ENCODE data around the gene UIMC1. TPM values are rescaled to one million over a fixed set of nuclear protein-coding genes. Genes with fewer than 3 reads are reported as not detected.

Gene UIMC1
- polyA plus RNA-seq, 1 of the 3 experiments (the other 2 are of a cell fraction): 19.9 TPM

DNA sequence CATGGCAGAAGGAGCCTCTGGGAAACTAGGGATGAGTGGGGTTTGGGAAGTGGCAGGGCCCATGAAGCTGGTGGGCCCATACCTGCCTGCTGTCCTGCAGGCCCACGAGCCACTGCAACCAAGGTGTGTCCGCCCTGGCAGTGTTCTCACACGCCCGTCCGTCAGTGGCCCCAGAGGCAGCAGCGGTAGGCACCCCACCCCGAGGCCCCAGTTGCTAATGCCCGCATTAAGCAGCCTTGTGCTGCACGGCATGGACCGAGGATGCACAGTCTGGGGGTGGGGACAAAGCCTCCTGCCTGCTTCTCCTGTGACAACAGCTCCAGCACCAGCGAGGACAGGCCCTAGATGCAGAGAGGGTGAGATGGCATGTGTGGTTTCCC is 148.7 kb downstream of the UIMC1 start:
- Histone ChIP-seq H3K9ac (no peak overlapping the region), H4K20me1 (ENCODE audit: insufficient read depth) (no peaks in the 10 kb centered on the region), H3K79me2 (ENCODE audit: insufficient read depth) (no peaks in the 10 kb centered on the region), H3K9me2 (no peaks in the 10 kb centered on the region), H3K27ac (ENCODE audit: low read depth in 2 of 2, low read length in 1 of 2) (no peak overlapping the region), H2AFZ (ENCODE audit: low read depth) (no peak overlapping the region), H3F3A (replicated peaks; ENCODE audit: insufficient read depth) (no peaks in the 10 kb centered on the region), H3K4me2 (no peak overlapping the region), H3K36me3 (replicated peaks in 1 of 2; ENCODE audit: control insufficient read depth in 1 of 2, insufficient read depth in 2 of 2, low read length in 1 of 2) (no peaks in the 10 kb centered on the region), H3K4me3 (ENCODE audit: low read depth in 2 of 2, low read length in 1 of 2) (no peak overlapping the region), H3K9me3 (no peaks in the 10 kb centered on the region), H3K27me3 (ENCODE audit: insufficient read depth) (no peaks in the 10 kb centered on the region), H3K4me1 (ENCODE audit: control insufficient read depth in 1 of 2, insufficient read depth in 2 of 2, low read depth in 1 of 2, low read length in 1 of 2) (peaks cover 0 to 17% of the 10 kb centered on the region in 2 experiments; a peak in 1 of 4 replicates)
- no peak for DNase-seq
- ChIA-PET CTCF (interaction anchor here (0.8 to 1.6 kb wide), 4 partner anchors 9 to 197 kb away, joined by 3 to 6 read pairs (median 3); no protein-coding TSS in a partner anchor), POLR2A (interaction anchor here (2.2 kb wide), 1 partner anchor 12 kb away, joined by 7 read pairs; no protein-coding TSS in a partner anchor)
- WGBS (ENCODE audit: low lambda C conversion rate): 33% methylated on average over 1 of the region's 11 CpGs
- TF ChIP-seq FOXJ3 (CRISPR knock-in tag; IDR thresholded peaks at IDR 0.05): no peak
- no peak for TF ChIP-seq FOSL2 (IDR thresholded peaks at IDR 0.05; ENCODE audit: borderline replicate concordance, low read depth)
- TF ChIP-seq, protein P1, sequence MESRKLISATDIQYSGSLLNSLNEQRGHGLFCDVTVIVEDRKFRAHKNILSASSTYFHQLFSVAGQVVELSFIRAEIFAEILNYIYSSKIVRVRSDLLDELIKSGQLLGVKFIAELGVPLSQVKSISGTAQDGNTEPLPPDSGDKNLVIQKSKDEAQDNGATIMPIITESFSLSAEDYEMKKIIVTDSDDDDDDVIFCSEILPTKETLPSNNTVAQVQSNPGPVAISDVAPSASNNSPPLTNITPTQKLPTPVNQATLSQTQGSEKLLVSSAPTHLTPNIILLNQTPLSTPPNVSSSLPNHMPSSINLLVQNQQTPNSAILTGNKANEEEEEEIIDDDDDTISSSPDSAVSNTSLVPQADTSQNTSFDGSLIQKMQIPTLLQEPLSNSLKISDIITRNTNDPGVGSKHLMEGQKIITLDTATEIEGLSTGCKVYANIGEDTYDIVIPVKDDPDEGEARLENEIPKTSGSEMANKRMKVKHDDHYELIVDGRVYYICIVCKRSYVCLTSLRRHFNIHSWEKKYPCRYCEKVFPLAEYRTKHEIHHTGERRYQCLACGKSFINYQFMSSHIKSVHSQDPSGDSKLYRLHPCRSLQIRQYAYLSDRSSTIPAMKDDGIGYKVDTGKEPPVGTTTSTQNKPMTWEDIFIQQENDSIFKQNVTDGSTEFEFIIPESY (IDR thresholded peaks at IDR 0.05; ENCODE audit: borderline replicate concordance, low read depth): no peak
- TF ChIP-seq, protein P2, sequence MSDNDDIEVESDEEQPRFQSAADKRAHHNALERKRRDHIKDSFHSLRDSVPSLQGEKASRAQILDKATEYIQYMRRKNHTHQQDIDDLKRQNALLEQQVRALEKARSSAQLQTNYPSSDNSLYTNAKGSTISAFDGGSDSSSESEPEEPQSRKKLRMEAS (IDR thresholded peaks at IDR 0.05; ENCODE audit: low read depth): no peak
- TF ChIP-seq SIN3A (IDR thresholded peaks at IDR 0.05; ENCODE audit: borderline replicate concordance, low read depth, low read length): no peak

DNA sequence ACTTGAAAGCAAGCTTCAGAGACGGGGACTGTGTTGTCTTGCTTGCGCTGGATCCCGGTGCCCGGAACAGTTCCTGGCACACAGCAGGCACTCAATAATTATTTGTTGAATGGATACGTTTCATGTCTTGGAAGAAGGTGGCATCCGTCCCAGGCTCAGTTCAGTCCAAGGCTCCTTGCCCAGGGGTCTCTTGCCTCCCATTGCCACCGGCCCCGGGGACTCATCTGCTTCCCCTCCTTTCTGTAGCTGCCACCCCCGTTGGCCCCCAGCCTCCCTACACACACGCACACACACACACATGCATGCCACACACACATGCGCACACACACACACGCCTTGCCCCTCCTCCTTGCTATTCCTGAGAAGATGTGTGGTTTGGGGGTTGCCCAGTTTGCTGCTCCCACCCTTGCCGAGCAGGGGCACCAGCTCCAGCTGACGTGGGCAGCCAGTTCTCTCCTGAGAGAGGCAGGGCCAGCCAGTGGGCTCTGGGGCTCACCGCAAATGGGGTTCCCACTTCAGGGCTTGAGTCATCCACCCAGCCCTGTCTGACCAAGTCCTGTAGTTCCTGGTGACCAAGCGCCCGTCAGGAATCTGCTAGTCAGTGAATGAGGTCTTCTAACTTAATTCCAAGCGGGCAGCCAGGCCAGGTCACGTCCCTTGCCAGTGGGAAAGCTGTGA is 149.2 kb downstream of the UIMC1 start:
- no peaks in the 10 kb centered on the region for H3K27me3 ChIP-seq (ENCODE audit: insufficient read depth)
- 59% methylated on average over 15 of the region's 19 CpGs for WGBS (ENCODE audit: low lambda C conversion rate)
- POLR2A ChIA-PET: interaction anchor here (2.2 kb wide), 1 partner anchor 12 kb away, joined by 7 read pairs; no protein-coding TSS in a partner anchor
- TF ChIP-seq RCOR1 (IDR thresholded peaks at IDR 0.05; ENCODE audit: low read length) (no peak), POLR2AphosphoS5 (IDR thresholded peaks at IDR 0.05; ENCODE audit: low read depth, low read length) (no peak), USF2 (IDR thresholded peaks at IDR 0.05; ENCODE audit: borderline replicate concordance, low read depth, low read length) (no peak), MEF2A (IDR thresholded peaks at IDR 0.05; ENCODE audit: borderline replicate concordance, low read depth) (no peak), CHD2 (IDR thresholded peaks at IDR 0.05; ENCODE audit: low read length, partially characterized antibody) (no peak), GABPA (IDR thresholded peaks at IDR 0.05; ENCODE audit: low read depth) (no peak), EP300 (IDR thresholded peaks at IDR 0.05; ENCODE audit: borderline replicate concordance in 1 of 2, low read depth in 1 of 2, low read length in 1 of 2) (no peak), MXI1 (IDR thresholded peaks at IDR 0.05; ENCODE audit: low read depth, low read length) (no peak), FOSL2 (IDR thresholded peaks at IDR 0.05; ENCODE audit: borderline replicate concordance, low read depth) (no peak), JUND (IDR thresholded peaks at IDR 0.05) (no peak), ELF1 (IDR thresholded peaks at IDR 0.05) (no peak), SMC3 (IDR thresholded peaks at IDR 0.05; ENCODE audit: low read depth, low read length) (no peak), NRF1 (IDR thresholded peaks at IDR 0.05; ENCODE audit: low read depth, low read length) (no peak)
- TF ChIP-seq, protein P2 (IDR thresholded peaks at IDR 0.05; ENCODE audit: low read depth): no peak
- TF ChIP-seq, protein P3, sequence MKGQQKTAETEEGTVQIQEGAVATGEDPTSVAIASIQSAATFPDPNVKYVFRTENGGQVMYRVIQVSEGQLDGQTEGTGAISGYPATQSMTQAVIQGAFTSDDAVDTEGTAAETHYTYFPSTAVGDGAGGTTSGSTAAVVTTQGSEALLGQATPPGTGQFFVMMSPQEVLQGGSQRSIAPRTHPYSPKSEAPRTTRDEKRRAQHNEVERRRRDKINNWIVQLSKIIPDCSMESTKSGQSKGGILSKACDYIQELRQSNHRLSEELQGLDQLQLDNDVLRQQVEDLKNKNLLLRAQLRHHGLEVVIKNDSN (IDR thresholded peaks at IDR 0.05; ENCODE audit: borderline replicate concordance, low read depth): no peak
- TF ChIP-seq, protein P4, sequence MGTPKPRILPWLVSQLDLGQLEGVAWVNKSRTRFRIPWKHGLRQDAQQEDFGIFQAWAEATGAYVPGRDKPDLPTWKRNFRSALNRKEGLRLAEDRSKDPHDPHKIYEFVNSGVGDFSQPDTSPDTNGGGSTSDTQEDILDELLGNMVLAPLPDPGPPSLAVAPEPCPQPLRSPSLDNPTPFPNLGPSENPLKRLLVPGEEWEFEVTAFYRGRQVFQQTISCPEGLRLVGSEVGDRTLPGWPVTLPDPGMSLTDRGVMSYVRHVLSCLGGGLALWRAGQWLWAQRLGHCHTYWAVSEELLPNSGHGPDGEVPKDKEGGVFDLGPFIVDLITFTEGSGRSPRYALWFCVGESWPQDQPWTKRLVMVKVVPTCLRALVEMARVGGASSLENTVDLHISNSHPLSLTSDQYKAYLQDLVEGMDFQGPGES (IDR thresholded peaks at IDR 0.05; ENCODE audit: low read depth, low read length): no peak

More for the DNA sequence above, 149.2 kb downstream of the UIMC1 start:
- H3K27ac ChIP-seq (ENCODE audit: low read depth in 2 of 2, low read length in 1 of 2): no peak overlapping the region
- H3K36me3 ChIP-seq (replicated peaks in 1 of 2; ENCODE audit: control insufficient read depth in 1 of 2, insufficient read depth in 2 of 2, low read length in 1 of 2): no peaks in the 10 kb centered on the region
- no peak overlapping the region for H2AFZ ChIP-seq (ENCODE audit: low read depth)
- no peaks in the 10 kb centered on the region for H4K20me1 ChIP-seq (ENCODE audit: insufficient read depth)
- H3K9me3 ChIP-seq: no peaks in the 10 kb centered on the region
- no peaks in the 10 kb centered on the region for H3F3A ChIP-seq (replicated peaks; ENCODE audit: insufficient read depth)
- peaks cover 0 to 17% of the 10 kb centered on the region in 2 experiments; a peak in 1 of 4 replicates for H3K4me1 ChIP-seq (ENCODE audit: control insufficient read depth in 1 of 2, insufficient read depth in 2 of 2, low read depth in 1 of 2, low read length in 1 of 2)
- CTCF ChIA-PET: interaction anchor here (0.8 to 1.6 kb wide), 4 partner anchors 10 to 197 kb away, joined by 3 to 6 read pairs (median 3); no protein-coding TSS in a partner anchor
- DNase-seq: no peak
- no peak overlapping the region for H3K4me2 ChIP-seq
- no peak overlapping the region for H3K9ac ChIP-seq
- no peak overlapping the region for H3K4me3 ChIP-seq (ENCODE audit: low read depth in 2 of 2, low read length in 1 of 2)
- H3K79me2 ChIP-seq (ENCODE audit: insufficient read depth): no peaks in the 10 kb centered on the region
- no peaks in the 10 kb centered on the region for H3K9me2 ChIP-seq
